KMS-11 (cell line): ENCODE measurements around the gene CDKN2D.
"Not testable (repeated sequence)": the region's sequence is repeated elsewhere in the genome, so short reads cannot be mapped to it uniquely, and the experiment has no call there.

ENCODE experiments used
- H2AFZ ChIP-seq: fragments of 200-600 bp; sonication (generic); 2 replicates; pipeline ENCODE4 v1.6.1; 2016; ENCODE audit warnings: antibody characterized with exemption, mixed run types, low read depth
- H3K27ac ChIP-seq: fragments of 200-600 bp; sonication (generic); 2 replicates; pipeline ENCODE4 v1.6.1; 2016; ENCODE audit warnings: mild to moderate bottlenecking, mixed run types
- H3K27me3 ChIP-seq: fragments of 200-600 bp; sonication (generic); 2 replicates; pipeline ENCODE4 v1.6.1; 2017; ENCODE audit warnings: mild to moderate bottlenecking, low read depth, mixed run types, moderate library complexity; ENCODE audit not compliant: insufficient read depth
- H3K36me3 ChIP-seq: fragments of 200-600 bp; sonication (generic); 2 replicates; pipeline ENCODE4 v1.6.1; 2017; ENCODE audit warnings: mild to moderate bottlenecking, mixed run types; ENCODE audit not compliant: insufficient read depth
- H3K4me1 ChIP-seq: fragments of 200-600 bp; sonication (generic); 2 replicates; pipeline ENCODE4 v1.6.1; 2016; ENCODE audit warnings: mild to moderate bottlenecking, low read depth, mixed run types; ENCODE audit not compliant: poor library complexity, severe bottlenecking
- H3K4me2 ChIP-seq: fragments of 200-600 bp; sonication (generic); 2 replicates; pipeline ENCODE4 v1.7.0; 2016; ENCODE audit warnings: mild to moderate bottlenecking, mixed run types
- H3K4me3 ChIP-seq: fragments of 200-600 bp; sonication (generic); IDR thresholded peaks from 2 replicates; pipeline ENCODE4 v1.6.1; 2017; ENCODE audit warnings: low read depth, low read length, mixed read lengths; ENCODE audit not compliant: insufficient read depth
- H3K79me2 ChIP-seq: fragments of 200-600 bp; sonication (generic); 2 replicates; pipeline ENCODE4 v1.6.1; 2016; ENCODE audit warnings: low read depth, mixed run types; ENCODE audit not compliant: insufficient read depth
- H3K9ac ChIP-seq: fragments of 200-600 bp; sonication (generic); 2 replicates; pipeline ENCODE4 v1.6.1; 2016; ENCODE audit warnings: mild to moderate bottlenecking, mixed run types
- H4K20me1 ChIP-seq: fragments of 200-600 bp; sonication (generic); 2 replicates; pipeline ENCODE4 v1.6.1; 2016; ENCODE audit warnings: mild to moderate bottlenecking, mixed run types; ENCODE audit not compliant: insufficient read depth
- TF ChIP-seq, protein P1 (sequence below): fragments of 200-600 bp; sonication (generic); conservative IDR thresholded peaks from 2 replicates; pipeline ENCODE4 v1.6.1; 2017; ENCODE audit warnings: low read depth, mild to moderate bottlenecking, antibody characterized with exemption, low read length, moderate library complexity, mixed read lengths

The CDKN2D gene

DNA sequence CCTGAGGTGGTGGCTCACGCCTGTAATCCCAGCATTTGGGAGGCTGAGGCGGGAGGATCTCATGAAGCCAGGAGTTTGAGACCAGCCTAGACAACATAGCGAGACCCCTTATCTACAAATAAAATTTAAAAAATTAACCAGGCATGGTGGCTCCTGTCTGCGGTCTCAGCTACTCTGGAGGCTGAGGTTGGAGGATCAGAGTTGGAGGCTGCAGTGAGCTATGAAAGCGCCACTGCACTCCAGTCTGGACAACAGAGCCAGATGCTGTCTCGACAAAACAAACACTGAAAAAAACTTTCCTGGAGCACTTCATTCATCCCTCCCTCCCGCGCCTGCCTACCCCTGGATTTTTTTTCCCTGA, 25.7 kb downstream of the CDKN2D start:
- Histone ChIP-seq H3K4me1 (peaks cover 29% of the 10 kb centered on the region), H3K36me3 (no peaks in the 10 kb centered on the region), H3K4me2 (peak overlapping the region; percentile 80), H3K4me3 (no peak overlapping the region), H3K27ac (no peak overlapping the region), H3K9ac (peak overlapping the region; percentile 79; the same call in 1 of the 2 replicates), H3K79me2 (peaks cover 14% of the 10 kb centered on the region; the same call in 1 of the 2 replicates), H3K27me3 (peaks cover 8% of the 10 kb centered on the region; the same call in 1 of the 2 replicates), H2AFZ (no peak overlapping the region), H4K20me1 (no peaks in the 10 kb centered on the region)
- TF ChIP-seq, protein P1, sequence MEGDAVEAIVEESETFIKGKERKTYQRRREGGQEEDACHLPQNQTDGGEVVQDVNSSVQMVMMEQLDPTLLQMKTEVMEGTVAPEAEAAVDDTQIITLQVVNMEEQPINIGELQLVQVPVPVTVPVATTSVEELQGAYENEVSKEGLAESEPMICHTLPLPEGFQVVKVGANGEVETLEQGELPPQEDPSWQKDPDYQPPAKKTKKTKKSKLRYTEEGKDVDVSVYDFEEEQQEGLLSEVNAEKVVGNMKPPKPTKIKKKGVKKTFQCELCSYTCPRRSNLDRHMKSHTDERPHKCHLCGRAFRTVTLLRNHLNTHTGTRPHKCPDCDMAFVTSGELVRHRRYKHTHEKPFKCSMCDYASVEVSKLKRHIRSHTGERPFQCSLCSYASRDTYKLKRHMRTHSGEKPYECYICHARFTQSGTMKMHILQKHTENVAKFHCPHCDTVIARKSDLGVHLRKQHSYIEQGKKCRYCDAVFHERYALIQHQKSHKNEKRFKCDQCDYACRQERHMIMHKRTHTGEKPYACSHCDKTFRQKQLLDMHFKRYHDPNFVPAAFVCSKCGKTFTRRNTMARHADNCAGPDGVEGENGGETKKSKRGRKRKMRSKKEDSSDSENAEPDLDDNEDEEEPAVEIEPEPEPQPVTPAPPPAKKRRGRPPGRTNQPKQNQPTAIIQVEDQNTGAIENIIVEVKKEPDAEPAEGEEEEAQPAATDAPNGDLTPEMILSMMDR: no peak

DNA sequence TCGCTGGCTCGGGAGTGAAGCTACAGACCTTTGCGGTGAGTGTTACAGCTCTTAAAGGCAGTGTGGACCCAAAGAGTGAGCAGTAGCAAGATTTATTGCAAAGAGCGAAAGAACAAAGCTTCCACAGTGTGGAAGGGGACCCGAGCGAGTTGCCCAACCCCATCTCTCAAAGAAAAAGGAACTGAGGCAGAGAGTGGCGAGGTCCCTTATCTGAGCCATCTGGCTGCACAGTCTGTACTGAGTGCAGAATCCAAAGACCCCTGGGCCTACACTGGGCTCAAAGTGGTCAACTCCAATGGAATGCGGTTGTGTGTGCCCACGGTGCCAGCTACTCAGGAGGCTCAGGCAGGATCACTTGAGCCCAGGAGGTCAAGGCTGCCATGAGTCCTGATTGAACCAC, 29.8 kb downstream of the CDKN2D start:
- not testable (repeated sequence) for H3K27ac ChIP-seq, H3K9ac ChIP-seq, H3K36me3 ChIP-seq, H2AFZ ChIP-seq, H4K20me1 ChIP-seq, H3K4me2 ChIP-seq, H3K79me2 ChIP-seq, H3K4me3 ChIP-seq
- Histone ChIP-seq H3K4me1 (peaks cover 16% of the 10 kb centered on the region), H3K27me3 (peaks cover 24% of the 10 kb centered on the region; the same call in 1 of the 2 replicates)

DNA sequence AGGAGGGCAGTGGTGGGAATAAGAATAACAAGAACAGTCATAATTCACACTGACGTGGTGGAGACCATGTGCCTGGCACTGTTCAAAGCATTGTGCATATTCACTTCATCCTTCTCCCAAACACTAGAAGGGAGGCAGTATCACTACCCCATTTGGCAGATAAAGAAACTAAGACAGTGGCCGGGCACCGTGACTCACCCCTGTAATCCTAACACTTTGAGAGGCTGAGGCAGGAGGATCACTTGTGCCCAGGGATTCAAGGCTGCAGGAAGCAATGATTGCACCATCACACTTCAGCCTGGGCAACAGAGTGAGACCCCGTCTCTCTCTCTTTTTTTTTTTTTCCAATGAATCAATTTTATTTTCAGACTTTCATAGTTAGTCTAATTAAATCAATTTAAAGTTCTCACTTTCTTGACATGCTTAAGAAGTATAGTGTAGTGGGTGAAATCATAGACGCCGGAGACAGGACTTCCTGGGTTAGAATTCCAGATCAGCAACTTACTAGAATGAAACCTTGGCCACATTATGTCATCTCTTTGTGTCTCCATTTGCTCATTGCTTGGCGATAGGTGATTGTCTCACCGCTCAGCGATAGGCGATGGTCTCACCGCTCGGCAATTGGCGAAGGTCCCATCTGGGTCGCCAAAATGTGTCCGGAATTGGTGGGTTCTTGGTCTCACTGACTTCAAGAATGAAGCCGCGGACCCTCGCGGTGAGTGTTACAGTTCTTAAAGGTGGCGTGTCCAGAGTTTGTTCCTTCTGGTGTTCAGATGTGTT, 30.4 kb downstream of the CDKN2D start:
- Histone ChIP-seq H3K4me3 (no peak overlapping the region), H2AFZ (no peak overlapping the region), H3K36me3 (no peaks in the 10 kb centered on the region), H3K4me2 (no peak overlapping the region), H3K27me3 (peaks cover 24% of the 10 kb centered on the region; the same call in 1 of the 2 replicates), H3K27ac (no peak overlapping the region), H4K20me1 (no peaks in the 10 kb centered on the region), H3K4me1 (peaks cover 15% of the 10 kb centered on the region), H3K9ac (no peak overlapping the region), H3K79me2 (no peaks in the 10 kb centered on the region)
- TF ChIP-seq, protein P1: no peak

DNA sequence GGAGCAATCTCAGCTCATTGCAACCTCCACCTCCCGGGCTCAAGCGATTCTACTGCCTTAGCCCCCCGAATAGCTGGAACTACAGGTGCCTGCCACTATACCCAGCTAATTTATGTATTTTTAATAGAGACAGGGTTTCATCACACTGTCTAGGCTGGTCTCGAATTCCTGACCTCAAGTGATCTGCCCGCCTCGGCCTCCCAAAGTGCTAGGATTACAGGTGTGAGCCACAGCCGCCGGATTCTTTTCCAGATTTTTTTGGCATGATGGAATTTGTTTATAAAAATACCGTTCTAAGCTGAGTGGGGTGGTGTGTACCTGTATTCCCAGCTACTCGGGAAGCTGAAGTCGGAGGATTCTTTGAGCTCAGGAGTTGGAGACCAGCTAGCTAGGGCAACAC, 31.1 kb downstream of the CDKN2D start:
- Histone ChIP-seq H4K20me1 (no peaks in the 10 kb centered on the region), H2AFZ (no peak overlapping the region)

More for the DNA sequence above, 31.1 kb downstream of the CDKN2D start:
- Histone ChIP-seq H3K36me3 (no peaks in the 10 kb centered on the region), H3K79me2 (no peaks in the 10 kb centered on the region), H3K4me3 (no peak overlapping the region), H3K27me3 (peaks cover 24% of the 10 kb centered on the region; the same call in 1 of the 2 replicates), H3K4me2 (no peak overlapping the region), H3K4me1 (peaks cover 10% of the 10 kb centered on the region), H3K9ac (no peak overlapping the region), H3K27ac (no peak overlapping the region)
- TF ChIP-seq, protein P1: no peak
